ENCODE measurements around the gene APOE. TPM values are rescaled to one million over a fixed set of nuclear protein-coding genes. Genes with fewer than 3 reads are reported as not detected.

Gene APOE
- total and polyA plus RNA-seq, 2 donors (not counting 3 experiments of a cell fraction or from before 2014, with no cell fraction given) = 3.3 to 6.2 TPM

- Histone ChIP-seq H3K27me3 (ENCODE audit: control insufficient read depth in 2 of 2, insufficient read depth in 2 of 2, low read length in 2 of 2) (peaks cover 2 to 6% of the 10 kb centered on the region in 2 experiments), H3K9me3 (replicated peaks; ENCODE audit: control insufficient read depth, insufficient read depth, low read length) (no peaks in the 10 kb centered on the region), H3K36me3 (ENCODE audit: control insufficient read depth in 2 of 2, extremely low read depth in 1 of 2, insufficient read depth in 2 of 2, low read length in 2 of 2) (peaks cover 5 to 25% of the 10 kb centered on the region in 2 experiments), H4K20me1 (replicated peaks; ENCODE audit: control insufficient read depth, extremely low read depth, insufficient read depth, low read length) (no peaks in the 10 kb centered on the region), H3K9ac (replicated peaks; ENCODE audit: extremely low read depth, insufficient read depth, low read length) (no peak overlapping the region), H3K79me2 (ENCODE audit: control insufficient read depth, insufficient read depth, low read length) (peaks cover 2% of the 10 kb centered on the region), H3K27ac (ENCODE audit: insufficient read depth, low read depth, low read length) (no peak overlapping the region), H3K9me1 (replicated peaks; ENCODE audit: control insufficient read depth, extremely low read depth, insufficient read depth, low read length) (no peaks in the 10 kb centered on the region), H3K4me3 (replicated peaks in 1 of 3; ENCODE audit: insufficient read depth in 1 of 3, low read depth in 1 of 3, low read length in 3 of 3) (no peak overlapping the region), H3K4me1 (ENCODE audit: control insufficient read depth, extremely low read depth, insufficient read depth, low read length) (peaks cover under 1% of the 10 kb centered on the region), H3K4me2 (ENCODE audit: insufficient read depth, low read length) (no peak overlapping the region), H2AFZ (ENCODE audit: low read depth, low read length) (no peak overlapping the region)
- POLR2A ChIA-PET = no interaction called here
- CTCF ChIA-PET = no interaction called here
- FAIRE-seq = no peak
- dilution Hi-C loops (cut with MboI; ENCODE audit: extremely low pct_ligation_motif_present, low sequenced_read_pairs) (no loop called here), intact Hi-C loops (cut with micrococcal nuclease) (no loop called here)
- no peak for TF ChIP-seq POLR2A (IDR thresholded peaks at IDR 0.05; ENCODE audit: low read depth, low read length)
- TF ChIP-seq, protein P1, sequence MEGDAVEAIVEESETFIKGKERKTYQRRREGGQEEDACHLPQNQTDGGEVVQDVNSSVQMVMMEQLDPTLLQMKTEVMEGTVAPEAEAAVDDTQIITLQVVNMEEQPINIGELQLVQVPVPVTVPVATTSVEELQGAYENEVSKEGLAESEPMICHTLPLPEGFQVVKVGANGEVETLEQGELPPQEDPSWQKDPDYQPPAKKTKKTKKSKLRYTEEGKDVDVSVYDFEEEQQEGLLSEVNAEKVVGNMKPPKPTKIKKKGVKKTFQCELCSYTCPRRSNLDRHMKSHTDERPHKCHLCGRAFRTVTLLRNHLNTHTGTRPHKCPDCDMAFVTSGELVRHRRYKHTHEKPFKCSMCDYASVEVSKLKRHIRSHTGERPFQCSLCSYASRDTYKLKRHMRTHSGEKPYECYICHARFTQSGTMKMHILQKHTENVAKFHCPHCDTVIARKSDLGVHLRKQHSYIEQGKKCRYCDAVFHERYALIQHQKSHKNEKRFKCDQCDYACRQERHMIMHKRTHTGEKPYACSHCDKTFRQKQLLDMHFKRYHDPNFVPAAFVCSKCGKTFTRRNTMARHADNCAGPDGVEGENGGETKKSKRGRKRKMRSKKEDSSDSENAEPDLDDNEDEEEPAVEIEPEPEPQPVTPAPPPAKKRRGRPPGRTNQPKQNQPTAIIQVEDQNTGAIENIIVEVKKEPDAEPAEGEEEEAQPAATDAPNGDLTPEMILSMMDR (IDR thresholded peaks at IDR 0.05; ENCODE audit: extremely low read depth in 1 of 2, insufficient read depth in 1 of 2, low read depth in 1 of 2, low read length in 2 of 2) = no peak
- TF ChIP-seq MAX (IDR thresholded peaks at IDR 0.05; ENCODE audit: insufficient read depth, insufficient read length) = no peak
- TF ChIP-seq FOS (IDR thresholded peaks at IDR 0.05; ENCODE audit: borderline replicate concordance, insufficient read depth, low read length) = no peak
- TF ChIP-seq EZH2 (IDR thresholded peaks at IDR 0.05; ENCODE audit: borderline replicate concordance, low read depth, low read length, severe bottlenecking) = no peak
- TF ChIP-seq MYC (IDR thresholded peaks at IDR 0.05; ENCODE audit: low read depth, low read length) = no peak
- TF ChIP-seq JUN (IDR thresholded peaks at IDR 0.05; ENCODE audit: borderline replicate concordance, insufficient read depth, insufficient read length, low read depth) = no peak
- no peak for TF ChIP-seq POLR2AphosphoS5 (IDR thresholded peaks at IDR 0.05; ENCODE audit: insufficient read depth, low read depth, low read length)
- TF ChIP-seq GATA2 (IDR thresholded peaks at IDR 0.05; ENCODE audit: insufficient read depth, insufficient read length, low read depth, low read length) = no peak
- DNase-seq (ENCODE audit: low read depth, low spot score) = no peak
- no TSS peak for BruUV-seq (replicated peaks)
Measured at GRCh38 chr19:44900328-44901244, 5.0 kb upstream of the APOE start.

All from endothelial cell of umbilical vein (primary cell).